ENCODE results near the gene FILIP1L.

GRCh38 chr3:100096866-100097265 lies 17.4 kb downstream of the FILIP1L start:
- no peak for TF ChIP-seq EZH2 (IDR thresholded peaks at IDR 0.05; ENCODE audit: borderline replicate concordance, low read depth, low read length, poor library complexity, severe bottlenecking)
- no peak for TF ChIP-seq CTCF (conservative IDR thresholded peaks at IDR 0.05; ENCODE audit: low read depth, low read length)
